NCI-H2196 treated with DMSO at 0.1 percent for 48 hours (cell line): Measurements from ENCODE around the gene RRBP1.
A peak's percentile ranks its signal among the peaks of the same experiment; 100 is the strongest.

Source experiments
- DNase-seq: peaks from one replicate; lab custom pipeline; 2025; ENCODE audit not compliant: unreplicated experiment; lab: John Stamatoyannopoulos, UW

Gene RRBP1

GRCh38 chr20:17684077-17684888 is 2.2 kb upstream of the RRBP1 start:
- no peak for DNase-seq

- DNase-seq, result no peak
Observed at GRCh38 chr20:17683218-17684076, 1.4 kb upstream of the RRBP1 start.

GRCh38 chr20:17682889-17683198 is 802 bp upstream of the RRBP1 start:
- no peak for DNase-seq

GRCh38 chr20:17681726-17682102 is 328 bp downstream of the RRBP1 start:
- no peak for DNase-seq

GRCh38 chr20:17680836-17681725 is 961 bp downstream of the RRBP1 start:
- DNase-seq, result peak; percentile 40

GRCh38 chr20:17679941-17680835 is 1.9 kb downstream of the RRBP1 start:
- no peak for DNase-seq

- no peak for DNase-seq
Observed at GRCh38 chr20:17678886-17679285, 3.2 kb downstream of the RRBP1 start.

- DNase-seq, result no peak
Observed at GRCh38 chr20:17678295-17678694, 3.7 kb downstream of the RRBP1 start.

- no peak for DNase-seq
Observed at GRCh38 chr20:17676942-17677341, 5.1 kb downstream of the RRBP1 start.

- no peak for DNase-seq
Observed at GRCh38 chr20:17676378-17676759, 5.7 kb downstream of the RRBP1 start.

- no peak for DNase-seq
Observed at GRCh38 chr20:17675519-17676377, 6.3 kb downstream of the RRBP1 start.

- DNase-seq, result no peak
Observed at GRCh38 chr20:17674722-17675518, 7.1 kb downstream of the RRBP1 start.

- no peak for DNase-seq
Observed at GRCh38 chr20:17673084-17673483, 9.0 kb downstream of the RRBP1 start.

GRCh38 chr20:17671565-17671964 is 10.5 kb downstream of the RRBP1 start:
- no peak for DNase-seq

GRCh38 chr20:17671011-17671410 is 11.0 kb downstream of the RRBP1 start:
- no peak for DNase-seq

GRCh38 chr20:17669306-17669931 is 12.6 kb downstream of the RRBP1 start:
- no peak for DNase-seq

GRCh38 chr20:17668432-17668831 is 13.6 kb downstream of the RRBP1 start:
- DNase-seq, result no peak

GRCh38 chr20:17667445-17667844 is 14.6 kb downstream of the RRBP1 start:
- DNase-seq, result no peak
